Endothelial cell of umbilical vein (primary cell): ENCODE data around the gene PBX3. TPM values are rescaled to one million over a fixed set of nuclear protein-coding genes. Genes with fewer than 3 reads are reported as not detected.

Experiments
- BruUV-seq: library from RNA; stranded (reverse); fragments of 400-500 nt; replicated peaks from 2 replicates; lab custom pipeline; 2021; lab: Mats Ljungman, UMichigan
- CTCF ChIA-PET: fragments of 300-600, 350-600 bp; sonication (Branson Sonifier 250); formaldehyde crosslinking; loops from one replicate; lab custom pipeline; 2021; ENCODE audit warnings: antibody characterized with exemption, inconsistent platforms; lab: Charles Lee
- POLR2A ChIA-PET: fragments of 300-600, 350-600 bp; sonication (Branson Sonifier 250); formaldehyde crosslinking; loops from one replicate; lab custom pipeline; 2021; ENCODE audit warnings: antibody characterized with exemption, inconsistent platforms; lab: Charles Lee
- DNase-seq: peaks from one replicate; pipeline ENCODE4 v3.0.0-alpha.2; 2011; ENCODE audit warnings: low read depth, low spot score
- FAIRE-seq: peaks from 2 replicates; lab custom pipeline; 2011; peaks lifted over from hg19 to GRCh38; lab: Jason Lieb, UNC
- H2AFZ ChIP-seq: 2 replicates; pipeline ENCODE4 v1.6.0; 2012; ENCODE audit warnings: low read depth, low read length, control low read depth, inconsistent platforms
- H3K27ac ChIP-seq: 2 replicates; pipeline ENCODE4 v1.5.1; 2011; ENCODE audit warnings: low read depth, mild to moderate bottlenecking, control low read depth, low read length, moderate library complexity; ENCODE audit not compliant: insufficient read depth
- H3K27me3 ChIP-seq, 2 experiments: 2 replicates each; pipeline versions ENCODE4 v1.6.0 to v1.6.1; 2011; ENCODE audit warnings: low read length in 2 of 2, mixed read lengths in 1 of 2; ENCODE audit not compliant: control insufficient read depth in 2 of 2, insufficient read depth in 2 of 2
- H3K36me3 ChIP-seq, 2 experiments: 2 replicates in 1 of 2; 3 replicates in 1 of 2; pipeline ENCODE4 v1.5.1; 2011; ENCODE audit warnings: low read length in 2 of 2, mild to moderate bottlenecking in 1 of 2, moderate library complexity in 1 of 2; ENCODE audit not compliant: control insufficient read depth in 2 of 2, insufficient read depth in 2 of 2; ENCODE audit errors: extremely low read depth in 1 of 2
- H3K4me1 ChIP-seq: 3 replicates; pipeline ENCODE4 v1.5.1; 2011; ENCODE audit warnings: mild to moderate bottlenecking, low read length; ENCODE audit not compliant: control insufficient read depth, insufficient read depth; ENCODE audit errors: extremely low read depth
- H3K4me2 ChIP-seq: 2 replicates; pipeline ENCODE4 v1.6.1; 2011; ENCODE audit warnings: low read length, control low read depth, mixed read lengths; ENCODE audit not compliant: insufficient read depth
- H3K4me3 ChIP-seq, 3 experiments: fragments of 200-600 bp in 1 of 3; sonication (generic), shearing (Covaris generic) in 1 of 3; replicated peaks in 1 of 3; 2 replicates each; pipeline ENCODE4 v1.5.1; 2011 to 2016; ENCODE audit warnings: control low read depth in 3 of 3, low read length in 3 of 3, mild to moderate bottlenecking in 2 of 3, inconsistent platforms in 1 of 3, low read depth in 1 of 3, moderate library complexity in 1 of 3; ENCODE audit not compliant: insufficient read depth in 1 of 3
- H3K79me2 ChIP-seq: 2 replicates; pipeline ENCODE4 v1.6.0; 2012; ENCODE audit warnings: low read length, inconsistent platforms; ENCODE audit not compliant: control insufficient read depth, insufficient read depth
- H3K9ac ChIP-seq: replicated peaks from 2 replicates; pipeline ENCODE3; 2011; ENCODE audit warnings: low read length, control low read depth; ENCODE audit not compliant: insufficient read depth; ENCODE audit errors: extremely low read depth
- H3K9me1 ChIP-seq: replicated peaks from 3 replicates; pipeline ENCODE4 v1.6.0; 2011; ENCODE audit warnings: mild to moderate bottlenecking, low read length; ENCODE audit not compliant: control insufficient read depth, insufficient read depth; ENCODE audit errors: extremely low read depth
- H3K9me3 ChIP-seq: replicated peaks from 2 replicates; pipeline ENCODE4 v1.5.1; 2012; ENCODE audit warnings: low read length, inconsistent platforms; ENCODE audit not compliant: control insufficient read depth, insufficient read depth
- H4K20me1 ChIP-seq: replicated peaks from 2 replicates; pipeline ENCODE3; 2011; ENCODE audit warnings: mild to moderate bottlenecking, low read length; ENCODE audit not compliant: control insufficient read depth, insufficient read depth; ENCODE audit errors: extremely low read depth
- CTCF ChIP-seq, 2 donors: IDR thresholded peaks; 1 replicate in 1 of 2; 2 replicates in 1 of 2; pipeline ENCODE4 v1.5.1; 2011; ENCODE audit warnings: low read length in 2 of 2, mild to moderate bottlenecking in 2 of 2, moderate library complexity in 2 of 2, control low read depth in 1 of 2, inconsistent platforms in 1 of 2, low read depth in 1 of 2; ENCODE audit not compliant: insufficient read depth in 1 of 2; ENCODE audit errors: extremely low read depth in 1 of 2
- EZH2 ChIP-seq: IDR thresholded peaks from 2 replicates; pipeline ENCODE4 v1.6.1; 2012; ENCODE audit warnings: borderline replicate concordance, low read depth, mild to moderate bottlenecking, moderate library complexity, low read length, inconsistent platforms; ENCODE audit not compliant: severe bottlenecking
- FOS ChIP-seq: IDR thresholded peaks from 2 replicates; pipeline ENCODE4 v1.6.1; 2011; ENCODE audit warnings: mild to moderate bottlenecking, low read length, moderate library complexity, borderline replicate concordance; ENCODE audit not compliant: insufficient read depth
- GATA2 ChIP-seq: IDR thresholded peaks from 2 replicates; pipeline ENCODE4 v1.7.0; 2011; ENCODE audit warnings: low read depth, mild to moderate bottlenecking, moderate library complexity, mixed read lengths, low read length; ENCODE audit not compliant: insufficient read length, insufficient read depth
- JUN ChIP-seq: IDR thresholded peaks from 2 replicates; pipeline ENCODE4 v1.6.1; 2011; ENCODE audit warnings: borderline replicate concordance, low read depth; ENCODE audit not compliant: insufficient read length, insufficient read depth
- MAX ChIP-seq: IDR thresholded peaks from 2 replicates; pipeline ENCODE4 v1.6.1; 2011; ENCODE audit not compliant: insufficient read depth, insufficient read length
- MYC ChIP-seq: IDR thresholded peaks from one replicate; pipeline ENCODE4 v1.6.1; 2011; ENCODE audit warnings: mild to moderate bottlenecking, low read depth, low read length
- POLR2A ChIP-seq: IDR thresholded peaks from 2 replicates; pipeline ENCODE4 v1.6.1; 2012; ENCODE audit warnings: low read depth, mild to moderate bottlenecking, control low read depth, low read length
- POLR2AphosphoS5 ChIP-seq: IDR thresholded peaks from 2 replicates; pipeline ENCODE4 v1.6.1; 2012; ENCODE audit warnings: low read depth, mild to moderate bottlenecking, control low read depth, low read length, moderate library complexity; ENCODE audit not compliant: insufficient read depth
- dilution Hi-C: fragments of 300-500 bp; cut with MboI; formaldehyde crosslinking; loops from one replicate; pipeline ENCODE4 v1.15.0; 2019; ENCODE audit warnings: low sequenced_read_pairs; ENCODE audit not compliant: extremely low pct_ligation_motif_present
- intact Hi-C: fragments of 100-400 bp; cut with micrococcal nuclease; formaldehyde crosslinking; loops from one replicate; pipeline ENCODE4 v1.10.0; 2022
- polyA plus RNA-seq, 4 experiments: library from polyadenylated mRNA; depleted of rRNA in 3 of 4; stranded (reverse) in 3 of 4; unstranded in 1 of 4; fragments of >200 nt; gene quantifications; 2 replicates each; pipeline versions ENCODE4 v1.2.1 to v1.2.3, GENCODE V29; 2011 to 2012; ENCODE audit warnings: missing spikeins in 1 of 4
- total RNA-seq: library from RNA; stranded (reverse); gene quantifications from 2 replicates; pipeline ENCODE4 v1.2.3, GENCODE V29; 2021

Gene PBX3
- total and polyA plus RNA-seq, 2 donors (not counting 3 experiments of a cell fraction or from before 2014, with no cell fraction given): 18.8 to 42.0 TPM

DNA sequence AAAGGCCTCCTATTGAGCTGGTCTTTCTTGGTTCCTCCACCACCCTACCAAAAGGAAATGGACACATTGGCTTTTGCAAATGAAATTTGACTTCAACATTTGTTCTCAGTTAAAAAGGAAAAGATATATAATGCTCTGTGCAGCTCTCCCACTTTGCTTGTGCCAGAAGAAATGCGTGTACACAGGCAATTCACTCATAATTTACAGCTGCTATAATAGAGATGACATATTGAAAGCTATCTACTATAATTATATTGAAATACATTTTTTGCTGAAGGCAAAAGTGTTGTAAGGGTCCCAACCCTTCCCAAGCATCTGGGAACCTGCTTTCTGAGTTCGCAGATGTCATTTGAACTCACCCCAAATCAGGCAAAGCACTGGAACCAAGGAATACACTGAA is 173.2 kb downstream of the PBX3 start:
- intact Hi-C loops (no loop called here), dilution Hi-C loops (no loop called here)
- no peaks in the 10 kb centered on the region for H3K36me3 ChIP-seq
- no peaks in the 10 kb centered on the region for H3K4me1 ChIP-seq
- DNase-seq (no peak), FAIRE-seq (no peak)
- no peak overlapping the region for H3K9ac ChIP-seq
- TF ChIP-seq CTCF (IDR thresholded peaks at IDR 0.05; ENCODE audit: extremely low read depth in 1 of 2, insufficient read depth in 1 of 2, low read depth in 1 of 2, low read length in 2 of 2) (no peak), MAX (no peak)
- no peaks in the 10 kb centered on the region for H3K9me1 ChIP-seq
- ChIA-PET CTCF (interaction anchor here (1.2 kb wide), 1 partner anchor 9 kb away, joined by 4 read pairs; no protein-coding TSS in a partner anchor), POLR2A (interaction anchor here (0.7 kb wide), 1 partner anchor 87 kb away, joined by 3 read pairs; no protein-coding TSS in a partner anchor)
- H3K27me3 ChIP-seq: no peaks in the 10 kb centered on the region
- no peaks in the 10 kb centered on the region for H3K79me2 ChIP-seq
- no peaks in the 10 kb centered on the region for H3K9me3 ChIP-seq
- H3K4me2 ChIP-seq: no peak overlapping the region
- H3K27ac ChIP-seq: no peak overlapping the region
- H3K4me3 ChIP-seq: no peak overlapping the region
- H2AFZ ChIP-seq: no peak overlapping the region
- H4K20me1 ChIP-seq: no peaks in the 10 kb centered on the region
- no TSS peak for BruUV-seq

- Histone ChIP-seq H3K36me3 (no peaks in the 10 kb centered on the region), H3K27me3 (no peaks in the 10 kb centered on the region), H3K9me3 (no peaks in the 10 kb centered on the region), H3K4me1 (no peaks in the 10 kb centered on the region), H3K27ac (no peak overlapping the region), H3K79me2 (no peaks in the 10 kb centered on the region), H3K4me2 (no peak overlapping the region), H3K9ac (no peak overlapping the region), H2AFZ (no peak overlapping the region), H3K4me3 (no peak overlapping the region), H4K20me1 (no peaks in the 10 kb centered on the region), H3K9me1 (no peaks in the 10 kb centered on the region)
- dilution Hi-C loops: no loop called here
- BruUV-seq: no TSS peak
- intact Hi-C loops: no loop called here
- ChIA-PET CTCF (interaction anchor here (1.2 to 1.6 kb wide), 3 partner anchors 9 to 11 kb away, joined by 3 to 4 read pairs (median 4); no protein-coding TSS in a partner anchor), POLR2A (no interaction called here)
- DNase-seq (no peak), FAIRE-seq (no peak)
- no peak for TF ChIP-seq JUN
- no peak for TF ChIP-seq MAX
- TF ChIP-seq EZH2: no peak
- TF ChIP-seq CTCF (IDR thresholded peaks at IDR 0.05; ENCODE audit: extremely low read depth in 1 of 2, insufficient read depth in 1 of 2, low read depth in 1 of 2, low read length in 2 of 2): no peak
- no peak for TF ChIP-seq MYC
- TF ChIP-seq POLR2AphosphoS5: no peak
- TF ChIP-seq FOS: no peak
- no peak for TF ChIP-seq GATA2
- no peak for TF ChIP-seq POLR2A
These were observed 175.7 kb downstream of the PBX3 start for GRCh38 chr9:125922854-125923253.
